HEK293 (cell line): ENCODE measurements around the gene TREM1.

Experiments used
- CTCF ChIA-PET: fragments of 350-600 bp; formaldehyde crosslinking; extraction: SDS; loops from one replicate; lab custom pipeline; 2021; ENCODE audit warnings: antibody characterized with exemption; lab: Yijun Ruan, JAX
- POLR2A ChIA-PET: fragments of 300-600 bp; formaldehyde crosslinking; extraction: SDS; loops from one replicate; lab custom pipeline; 2020; ENCODE audit warnings: antibody characterized with exemption, inconsistent platforms; lab: Yijun Ruan, JAX
- H3K27ac ChIP-seq: fragments of 200-500 bp; sonication (Bioruptor generic); 2 replicates; pipeline ENCODE4 v1.5.1; 2014; ENCODE audit warnings: low read depth, low read length, control low read depth, inconsistent platforms; ENCODE audit errors: extremely low read depth
- H3K36me3 ChIP-seq, 2 experiments: fragments of 200-500 bp in 1 of 2; sonication (Bioruptor generic) in 1 of 2; 1 replicate in 1 of 2; 2 replicates in 1 of 2; pipeline ENCODE4 v1.5.1; 2014 to 2017; ENCODE audit warnings: inconsistent platforms in 2 of 2, low read length in 2 of 2; ENCODE audit not compliant: control insufficient read depth in 2 of 2, insufficient read depth in 1 of 2
- H3K4me1 ChIP-seq: fragments of 200-500 bp; sonication (Bioruptor generic); 2 replicates; pipeline ENCODE4 v1.5.1; 2014; ENCODE audit warnings: mild to moderate bottlenecking, low read length, inconsistent platforms; ENCODE audit not compliant: control insufficient read depth, insufficient read depth
- H3K4me3 ChIP-seq: 2 replicates; pipeline ENCODE4 v1.5.1; 2011; ENCODE audit warnings: low read depth, mild to moderate bottlenecking, control low read depth, low read length, moderate library complexity
- H3K9me3 ChIP-seq: fragments of 200-500 bp; sonication (Bioruptor generic); 2 replicates; pipeline ENCODE4 v1.5.1; 2014; ENCODE audit warnings: low read depth, low read length, inconsistent platforms; ENCODE audit not compliant: control insufficient read depth, insufficient read depth
- KLF9 ChIP-seq: fragments of 450-650 bp; formaldehyde crosslinking; IDR thresholded peaks from 2 replicates; pipeline ENCODE4 v1.5.1; 2016; ENCODE audit warnings: missing biosample characterization, missing genetic modification characterization, low read depth
- OSR2 ChIP-seq: fragments of 450-650 bp; formaldehyde crosslinking; IDR thresholded peaks from 2 replicates; pipeline ENCODE4 v1.5.1; 2016; ENCODE audit warnings: missing biosample characterization, missing genetic modification characterization
- SP7 ChIP-seq: fragments of 450-650 bp; formaldehyde crosslinking; IDR thresholded peaks from 2 replicates; pipeline ENCODE4 v1.5.1; 2016; ENCODE audit warnings: missing biosample characterization, missing genetic modification characterization
- TCF7L2 ChIP-seq: IDR thresholded peaks from 2 replicates; pipeline ENCODE4 v1.6.1; 2011; ENCODE audit warnings: low read depth, mild to moderate bottlenecking, inconsistent platforms, low read length, moderate library complexity, borderline replicate concordance
- TRIM28 ChIP-seq: IDR thresholded peaks from 2 replicates; pipeline ENCODE4 v1.6.1; 2011; ENCODE audit warnings: low read length, control low read depth, borderline replicate concordance
- ZIC2 ChIP-seq: fragments of 450-650 bp; formaldehyde crosslinking; IDR thresholded peaks from 2 replicates; pipeline ENCODE4 v1.5.1; 2016; ENCODE audit warnings: missing biosample characterization, missing genetic modification characterization
- ZNF132 ChIP-seq: fragments of 450-650 bp; formaldehyde crosslinking; IDR thresholded peaks from 2 replicates; pipeline ENCODE4 v1.5.1; 2017; ENCODE audit warnings: missing biosample characterization, missing genetic modification characterization, borderline replicate concordance
- ZNF138 ChIP-seq: fragments of 450-650 bp; formaldehyde crosslinking; IDR thresholded peaks from 2 replicates; pipeline ENCODE4 v1.5.1; 2016; ENCODE audit warnings: missing biosample characterization, missing genetic modification characterization, borderline replicate concordance
- ZNF140 ChIP-seq: fragments of 450-650 bp; formaldehyde crosslinking; IDR thresholded peaks from 2 replicates; pipeline ENCODE4 v1.5.1; 2016; ENCODE audit warnings: missing biosample characterization, missing genetic modification characterization
- ZNF157 ChIP-seq: fragments of 450-650 bp; formaldehyde crosslinking; IDR thresholded peaks from 2 replicates; pipeline ENCODE4 v1.5.1; 2016; ENCODE audit warnings: missing biosample characterization, missing genetic modification characterization
- ZNF169 ChIP-seq: fragments of 450-650 bp; formaldehyde crosslinking; IDR thresholded peaks from 2 replicates; pipeline ENCODE4 v1.5.1; 2016; ENCODE audit warnings: missing biosample characterization, missing genetic modification characterization
- ZNF292 ChIP-seq: fragments of 450-650 bp; formaldehyde crosslinking; IDR thresholded peaks from 2 replicates; pipeline ENCODE4 v1.5.1; 2016; ENCODE audit warnings: low read depth, missing biosample characterization, missing genetic modification characterization, borderline replicate concordance
- ZNF366 ChIP-seq: fragments of 450-650 bp; formaldehyde crosslinking; conservative IDR thresholded peaks from 2 replicates; pipeline ENCODE4 v1.5.1; 2016; ENCODE audit warnings: missing biosample characterization, missing genetic modification characterization
- ZNF391 ChIP-seq: fragments of 450-650 bp; formaldehyde crosslinking; IDR thresholded peaks from 2 replicates; pipeline ENCODE4 v1.5.1; 2016; ENCODE audit warnings: low read depth, missing biosample characterization, missing genetic modification characterization, borderline replicate concordance
- ZNF433 ChIP-seq: fragments of 450-650 bp; formaldehyde crosslinking; IDR thresholded peaks from 2 replicates; pipeline ENCODE4 v1.5.1; 2016; ENCODE audit warnings: missing biosample characterization, missing genetic modification characterization, low read depth
- ZNF571 ChIP-seq: fragments of 450-650 bp; formaldehyde crosslinking; IDR thresholded peaks from 2 replicates; pipeline ENCODE4 v1.5.0; 2017; ENCODE audit warnings: missing biosample characterization, missing genetic modification characterization
- ZNF621 ChIP-seq: fragments of 450-650 bp; formaldehyde crosslinking; IDR thresholded peaks from 2 replicates; pipeline ENCODE4 v1.5.1; 2017; ENCODE audit warnings: missing biosample characterization, missing genetic modification characterization
- ZNF76 ChIP-seq: fragments of 450-650 bp; formaldehyde crosslinking; IDR thresholded peaks from 2 replicates; pipeline ENCODE4; 2016; ENCODE audit warnings: low read depth, missing biosample characterization, missing genetic modification characterization, borderline replicate concordance
- ZSCAN23 ChIP-seq: fragments of 450-650 bp; formaldehyde crosslinking; IDR thresholded peaks from 2 replicates; pipeline ENCODE4 v1.5.1; 2016; ENCODE audit warnings: missing biosample characterization, missing genetic modification characterization
- TF ChIP-seq, protein P1 (sequence below): fragments of 450-650 bp; formaldehyde crosslinking; conservative IDR thresholded peaks from 2 replicates; pipeline ENCODE4 v1.5.1; 2016; ENCODE audit warnings: low read depth, missing biosample characterization, missing genetic modification characterization

The TREM1 gene

DNA sequence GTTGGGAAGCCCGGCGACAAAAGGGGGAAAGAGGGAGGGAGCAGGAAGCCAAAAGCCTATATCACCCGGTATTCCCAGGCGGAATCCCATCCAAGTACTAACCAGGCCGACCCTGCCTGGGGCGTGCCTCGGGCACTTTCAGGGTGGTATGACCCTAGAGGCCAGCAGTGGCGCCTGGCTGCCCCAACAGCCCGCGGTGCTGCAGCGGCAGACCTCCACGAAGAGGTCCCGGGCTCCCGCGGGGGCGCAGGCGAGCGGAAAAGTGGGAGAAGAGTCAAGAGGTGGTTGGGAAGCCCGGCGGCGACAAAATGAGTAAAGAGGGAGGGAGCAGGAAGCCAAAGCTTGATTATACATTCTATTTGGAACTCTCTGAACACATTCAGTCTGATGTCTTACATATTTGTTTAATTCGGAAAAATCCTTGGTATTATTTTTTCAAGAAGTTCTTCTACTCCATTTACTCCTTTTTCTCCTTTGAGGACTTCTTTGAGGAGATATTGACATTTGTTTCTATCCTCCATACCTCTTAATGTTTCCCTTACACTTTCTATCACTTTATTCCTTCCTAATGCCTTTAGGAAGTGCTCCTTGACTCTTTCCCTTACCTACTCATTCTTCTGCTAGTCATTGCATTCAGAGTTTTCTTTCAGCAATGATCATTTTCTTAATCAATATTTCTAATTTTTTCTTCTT, 46.9 kb downstream of the TREM1 start:
- Histone ChIP-seq H3K36me3 (no peaks in the 10 kb centered on the region), H3K27ac (no peak overlapping the region), H3K4me1 (no peaks in the 10 kb centered on the region), H3K4me3 (no peak overlapping the region), H3K9me3 (no peaks in the 10 kb centered on the region)
- ChIA-PET CTCF (interaction anchor here (0.9 to 2.0 kb wide), 4 partner anchors 27 to 129 kb away, joined by 3 to 6 read pairs (median 4); no protein-coding TSS in a partner anchor), POLR2A (no interaction called here)
- no peak for TF ChIP-seq ZNF366
- no peak for TF ChIP-seq ZNF157 (tag by site-specific recombination)
- TF ChIP-seq ZIC2 (tag by site-specific recombination), result no peak
- TF ChIP-seq ZNF621 (tag by site-specific recombination), result no peak
- TF ChIP-seq ZNF571 (tag by site-specific recombination), result no peak
- TF ChIP-seq, protein P1, sequence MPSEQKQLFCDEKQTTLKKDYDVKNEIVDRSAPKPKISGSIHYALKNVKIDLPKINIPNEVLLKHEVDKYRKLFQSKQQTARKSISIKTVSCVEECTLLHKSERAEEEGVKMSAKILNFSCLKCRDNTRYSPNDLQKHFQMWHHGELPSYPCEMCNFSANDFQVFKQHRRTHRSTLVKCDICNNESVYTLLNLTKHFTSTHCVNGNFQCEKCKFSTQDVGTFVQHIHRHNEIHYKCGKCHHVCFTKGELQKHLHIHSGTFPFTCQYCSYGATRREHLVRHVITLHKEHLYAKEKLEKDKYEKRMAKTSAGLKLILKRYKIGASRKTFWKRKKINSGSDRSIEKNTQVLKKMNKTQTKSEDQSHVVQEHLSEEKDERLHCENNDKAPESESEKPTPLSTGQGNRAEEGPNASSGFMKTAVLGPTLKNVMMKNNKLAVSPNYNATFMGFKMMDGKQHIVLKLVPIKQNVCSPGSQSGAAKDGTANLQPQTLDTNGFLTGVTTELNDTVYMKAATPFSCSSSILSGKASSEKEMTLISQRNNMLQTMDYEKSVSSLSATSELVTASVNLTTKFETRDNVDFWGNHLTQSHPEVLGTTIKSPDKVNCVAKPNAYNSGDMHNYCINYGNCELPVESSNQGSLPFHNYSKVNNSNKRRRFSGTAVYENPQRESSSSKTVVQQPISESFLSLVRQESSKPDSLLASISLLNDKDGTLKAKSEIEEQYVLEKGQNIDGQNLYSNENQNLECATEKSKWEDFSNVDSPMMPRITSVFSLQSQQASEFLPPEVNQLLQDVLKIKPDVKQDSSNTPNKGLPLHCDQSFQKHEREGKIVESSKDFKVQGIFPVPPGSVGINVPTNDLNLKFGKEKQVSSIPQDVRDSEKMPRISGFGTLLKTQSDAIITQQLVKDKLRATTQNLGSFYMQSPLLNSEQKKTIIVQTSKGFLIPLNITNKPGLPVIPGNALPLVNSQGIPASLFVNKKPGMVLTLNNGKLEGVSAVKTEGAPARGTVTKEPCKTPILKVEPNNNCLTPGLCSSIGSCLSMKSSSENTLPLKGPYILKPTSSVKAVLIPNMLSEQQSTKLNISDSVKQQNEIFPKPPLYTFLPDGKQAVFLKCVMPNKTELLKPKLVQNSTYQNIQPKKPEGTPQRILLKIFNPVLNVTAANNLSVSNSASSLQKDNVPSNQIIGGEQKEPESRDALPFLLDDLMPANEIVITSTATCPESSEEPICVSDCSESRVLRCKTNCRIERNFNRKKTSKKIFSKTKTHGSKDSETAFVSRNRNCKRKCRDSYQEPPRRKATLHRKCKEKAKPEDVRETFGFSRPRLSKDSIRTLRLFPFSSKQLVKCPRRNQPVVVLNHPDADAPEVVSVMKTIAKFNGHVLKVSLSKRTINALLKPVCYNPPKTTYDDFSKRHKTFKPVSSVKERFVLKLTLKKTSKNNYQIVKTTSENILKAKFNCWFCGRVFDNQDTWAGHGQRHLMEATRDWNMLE (tag by site-specific recombination), result no peak
- TF ChIP-seq TCF7L2, result no peak
- TF ChIP-seq ZSCAN23 (tag by site-specific recombination), result no peak
- no peak for TF ChIP-seq ZNF433
- TF ChIP-seq ZNF76, result no peak
- TF ChIP-seq ZNF140 (tag by site-specific recombination), result no peak
- no peak for TF ChIP-seq ZNF138 (tag by site-specific recombination)
- TF ChIP-seq TRIM28, result no peak
- TF ChIP-seq ZNF169, result no peak

DNA sequence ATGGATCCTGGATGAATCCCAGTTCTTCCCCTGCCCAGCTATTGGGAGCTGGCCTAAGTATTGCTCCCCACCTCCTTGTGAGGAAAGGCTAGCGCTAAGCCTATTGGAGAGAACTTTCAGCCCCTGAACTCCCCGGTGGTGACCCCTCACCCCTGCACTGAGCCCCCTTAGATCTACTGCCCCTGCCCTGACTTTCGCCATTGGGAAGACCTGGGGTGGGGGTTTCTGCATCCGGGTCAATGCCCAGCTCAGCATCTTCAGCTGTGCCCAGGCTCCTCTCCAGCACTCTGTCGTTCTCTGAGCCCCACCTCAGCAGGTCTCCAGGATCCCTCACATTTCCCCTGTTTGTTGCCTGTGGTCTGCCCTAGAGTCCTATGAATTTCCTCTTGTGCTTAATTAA, 49.4 kb downstream of the TREM1 start:
- POLR2A ChIA-PET, result no interaction called here
- H3K9me3 ChIP-seq, result no peaks in the 10 kb centered on the region
- no peaks in the 10 kb centered on the region for H3K36me3 ChIP-seq
- no peak for TF ChIP-seq ZNF132 (tag by site-specific recombination)
- TF ChIP-seq SP7 (tag by site-specific recombination), result no peak
- no peak for TF ChIP-seq KLF9 (tag by site-specific recombination)
- no peak for TF ChIP-seq ZNF391 (tag by site-specific recombination)
- TF ChIP-seq ZNF292, result no peak
- no peak for TF ChIP-seq OSR2 (tag by site-specific recombination)
- TF ChIP-seq, all 188 proteins: peak for 0
- CTCF ChIA-PET, result interaction anchor here (0.5 to 0.7 kb wide), 2 partner anchors 8 to 173 kb away, joined by 3 read pairs; no protein-coding TSS in a partner anchor
- Histone ChIP-seq H3K4me3 (no peak overlapping the region), H3K4me1 (no peaks in the 10 kb centered on the region), H3K27ac (no peak overlapping the region)
